ENCODE results near the gene ARSJ.
"Not testable (repeated sequence)": the region's sequence is repeated elsewhere in the genome, so short reads cannot be mapped to it uniquely, and the experiment has no call there.

The ARSJ gene

DNA sequence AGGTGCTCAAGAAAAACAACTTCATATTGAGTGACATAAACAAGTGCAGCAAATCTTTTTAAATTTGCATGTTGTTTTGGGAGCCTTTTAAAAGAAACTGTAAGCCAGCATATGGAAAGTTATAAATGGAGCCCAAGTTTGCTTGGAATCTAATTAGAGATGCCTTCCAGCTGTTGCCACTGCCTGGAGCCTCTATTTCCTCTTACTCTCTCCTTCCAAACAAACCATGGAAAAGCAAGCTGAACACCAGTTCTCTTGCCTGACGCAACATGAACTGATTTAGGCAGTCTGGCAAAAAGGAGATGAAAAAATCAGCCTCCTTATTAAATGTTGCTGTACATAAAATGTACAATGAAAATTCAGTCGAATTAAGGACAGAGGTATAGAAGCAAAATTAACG lies 21.5 kb downstream of the ARSJ start:
- no peak for DNase-seq

DNA sequence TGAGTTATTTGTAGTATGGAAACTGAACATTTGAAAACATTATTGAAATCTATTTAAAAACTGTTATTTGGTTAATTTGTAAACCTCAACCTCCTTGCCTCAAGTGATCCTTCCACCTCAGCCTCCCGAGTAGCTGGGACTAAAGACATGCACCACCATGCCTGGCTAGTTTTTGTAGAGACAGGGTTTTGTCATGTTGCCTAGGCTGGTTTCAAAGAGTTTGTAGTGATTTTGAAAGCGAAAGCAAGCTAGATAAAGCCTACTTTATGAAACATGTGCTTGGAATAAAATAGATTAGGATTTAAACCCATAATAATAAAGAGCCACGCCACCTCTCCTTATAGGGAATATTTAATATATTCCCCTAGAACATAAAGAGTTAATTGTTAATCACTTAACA lies 23.5 kb downstream of the ARSJ start:
- no peak for DNase-seq

DNA sequence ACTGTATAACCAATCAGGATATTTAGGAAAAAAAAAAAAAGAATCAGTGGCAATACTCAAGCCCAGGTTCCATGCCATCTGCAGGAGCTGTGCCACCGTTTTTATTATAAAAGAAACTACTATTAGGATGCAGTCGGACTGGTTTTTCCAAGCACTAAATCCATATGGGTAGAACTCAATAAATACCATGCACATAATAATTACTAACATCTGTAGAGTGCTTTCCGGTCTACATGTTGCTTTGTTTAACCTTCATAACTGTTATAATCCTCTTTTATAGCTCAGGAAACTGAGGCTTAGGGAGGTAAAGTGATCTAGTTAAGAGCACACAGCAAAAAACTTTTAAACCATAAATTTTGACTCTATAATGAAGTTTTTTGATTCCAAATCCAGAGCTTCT lies 24.0 kb downstream of the ARSJ start:
- no peak for DNase-seq

DNA sequence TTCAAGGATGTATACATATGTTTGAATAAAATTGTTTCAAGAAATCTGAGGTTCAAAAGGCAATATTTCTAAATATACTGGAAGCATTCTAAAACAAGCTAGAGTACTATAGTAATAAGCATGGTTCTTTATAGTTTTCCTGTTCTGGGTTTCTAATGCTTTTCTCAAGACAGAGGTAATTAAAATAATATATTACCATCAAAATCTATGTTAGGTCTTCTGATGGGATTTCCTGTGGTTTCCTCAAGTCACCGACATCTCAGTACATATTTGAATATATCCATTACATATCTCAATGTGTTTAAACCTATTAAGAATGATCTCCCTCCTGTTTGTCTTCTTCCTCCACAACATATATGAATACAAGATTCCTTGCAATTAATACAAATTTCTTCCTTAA lies 25.6 kb downstream of the ARSJ start:
- no peak for DNase-seq

DNA sequence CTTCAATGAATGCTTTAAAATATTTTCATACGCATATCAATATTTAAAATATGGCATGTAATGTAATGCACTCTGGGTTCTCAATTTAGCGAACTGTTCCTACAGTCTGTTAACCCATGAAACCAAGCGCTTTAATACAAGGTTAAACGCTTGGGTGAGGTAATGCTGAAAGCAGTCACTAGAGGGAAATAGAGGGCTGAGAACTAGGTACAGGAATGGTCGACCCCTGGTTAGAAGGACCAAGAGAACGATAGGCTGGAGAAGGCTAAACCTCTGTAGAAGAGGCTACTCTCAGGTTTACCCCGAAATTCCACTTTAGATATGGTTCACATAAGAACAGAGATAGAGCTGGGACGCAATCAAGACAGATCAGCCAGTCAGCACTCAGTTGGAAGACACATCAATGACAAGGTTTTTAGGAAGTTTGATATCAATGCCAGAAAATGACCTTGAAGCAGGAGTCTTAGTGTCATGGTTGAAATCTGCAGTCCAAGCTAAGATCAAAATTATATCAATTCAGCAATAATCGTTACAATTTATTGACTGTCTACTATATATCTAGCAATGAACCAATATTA lies 26.9 kb downstream of the ARSJ start:
- DNase-seq: no peak

DNA sequence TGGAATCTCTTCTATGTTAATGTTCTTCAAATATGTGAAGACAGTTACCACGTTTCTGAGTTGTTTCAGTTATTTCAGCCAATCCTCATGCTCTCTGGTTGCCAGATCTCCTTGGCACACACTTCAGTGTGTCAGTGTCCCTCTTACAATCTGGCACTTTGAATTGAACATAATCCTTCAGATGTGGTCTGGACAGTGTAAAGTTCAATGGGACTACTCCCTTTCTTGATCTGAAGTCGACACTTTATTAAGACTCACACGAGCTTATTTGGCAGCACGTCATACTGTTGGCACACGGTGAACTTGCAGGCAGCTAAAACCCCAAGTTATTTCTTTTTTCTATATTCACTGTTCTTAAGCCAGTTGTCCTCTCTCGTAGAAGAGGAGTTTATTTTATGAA lies 28.2 kb downstream of the ARSJ start:
- DNase-seq: no peak

DNA sequence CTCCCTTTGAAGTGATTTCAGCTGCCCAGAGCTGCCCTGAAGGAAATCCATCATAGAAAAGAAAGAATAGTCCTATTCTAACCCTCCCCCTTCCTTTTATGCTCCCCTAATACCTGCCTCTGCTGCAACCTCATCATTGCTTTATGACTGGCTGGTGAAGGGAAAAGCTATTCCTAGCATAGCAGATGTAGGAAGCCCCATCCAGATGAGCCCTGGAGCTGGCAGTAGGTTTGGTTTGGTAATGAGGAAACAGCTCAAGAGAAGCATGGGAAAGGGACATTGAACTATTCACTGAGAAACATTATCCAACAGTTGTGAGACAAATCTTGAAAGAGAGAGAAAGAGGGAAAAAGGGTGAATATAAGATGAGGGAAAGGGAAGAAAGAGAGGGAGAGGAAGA lies 29.2 kb downstream of the ARSJ start:
- DNase-seq: no peak

DNA sequence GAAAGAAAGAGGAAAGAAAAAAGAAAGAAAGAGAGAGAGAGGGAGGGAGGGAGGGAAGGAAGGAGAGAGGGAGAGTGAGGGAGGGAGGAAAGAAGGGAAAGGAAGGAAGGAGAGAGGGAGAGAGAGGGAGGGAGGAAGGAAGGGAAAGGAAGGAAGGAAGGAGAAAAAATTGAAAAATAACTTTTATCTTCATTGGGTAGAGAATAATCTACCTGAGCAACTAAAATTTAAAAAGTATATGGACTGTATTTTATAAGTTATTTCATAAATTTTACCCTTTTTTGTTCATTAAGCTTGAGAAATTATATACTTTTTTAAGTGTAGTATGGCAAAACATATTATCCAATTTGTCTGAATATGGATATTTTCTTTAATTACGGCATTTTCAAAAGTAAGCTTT lies 32.0 kb downstream of the ARSJ start:
- no peak for DNase-seq

DNA sequence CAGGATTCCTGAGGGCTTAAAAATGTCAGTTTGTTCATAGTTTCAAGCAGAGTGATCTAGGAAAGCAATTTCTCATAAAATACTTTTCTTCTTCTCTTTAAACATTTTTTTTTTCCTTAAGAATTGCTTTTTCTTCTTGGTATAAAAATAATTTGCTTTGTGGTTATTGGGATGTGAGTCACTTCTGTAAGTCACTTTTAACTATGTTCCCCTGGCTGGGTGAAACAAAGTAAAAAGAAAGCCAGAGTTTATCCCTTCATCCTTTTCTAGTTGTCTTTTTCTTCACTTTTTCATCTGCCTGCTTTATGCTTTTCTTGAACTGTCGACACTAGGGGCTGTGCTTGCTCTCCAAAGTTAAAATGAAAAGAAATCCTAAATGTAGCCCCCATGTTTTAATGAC lies 33.5 kb downstream of the ARSJ start:
- no peak for DNase-seq

DNA sequence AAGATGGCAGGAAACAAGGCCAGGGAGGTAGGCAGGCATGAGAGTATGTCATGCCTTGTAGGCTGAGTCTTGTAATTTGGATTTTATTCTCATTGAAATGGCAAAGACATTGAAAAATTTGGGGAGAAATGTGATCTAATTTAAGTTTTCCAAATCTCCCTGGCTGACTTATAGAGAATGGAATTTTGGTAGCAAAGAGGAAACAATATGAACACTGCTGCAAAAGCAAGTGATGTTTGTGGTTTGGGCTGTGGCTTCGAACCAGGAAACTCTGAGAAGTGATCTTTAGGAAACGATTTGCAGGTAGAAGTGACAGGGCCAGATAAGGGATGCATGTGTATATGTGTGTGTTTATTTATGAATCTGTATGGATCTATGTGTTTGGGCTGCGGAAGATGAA lies 35.6 kb downstream of the ARSJ start:
- DNase-seq: no peak

DNA sequence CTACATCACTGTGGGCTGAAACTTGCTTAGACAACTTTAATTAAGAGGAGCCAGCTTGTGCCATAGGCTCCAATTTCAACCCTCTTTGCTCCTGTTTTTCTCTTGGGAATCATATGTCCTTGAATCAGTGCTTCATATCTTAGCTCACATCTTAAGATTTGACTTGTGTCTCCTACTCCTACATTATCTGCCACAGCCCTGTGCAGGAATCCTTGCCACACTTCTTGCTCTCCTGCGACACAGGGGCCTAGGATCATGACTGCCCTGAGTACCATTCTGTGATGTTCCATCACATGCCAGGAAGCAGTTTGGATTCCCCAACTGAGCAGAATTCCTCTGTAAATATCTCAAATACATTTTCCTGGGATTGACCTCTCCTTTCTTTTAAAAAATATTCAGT lies 36.4 kb downstream of the ARSJ start:
- no peak for DNase-seq

DNA sequence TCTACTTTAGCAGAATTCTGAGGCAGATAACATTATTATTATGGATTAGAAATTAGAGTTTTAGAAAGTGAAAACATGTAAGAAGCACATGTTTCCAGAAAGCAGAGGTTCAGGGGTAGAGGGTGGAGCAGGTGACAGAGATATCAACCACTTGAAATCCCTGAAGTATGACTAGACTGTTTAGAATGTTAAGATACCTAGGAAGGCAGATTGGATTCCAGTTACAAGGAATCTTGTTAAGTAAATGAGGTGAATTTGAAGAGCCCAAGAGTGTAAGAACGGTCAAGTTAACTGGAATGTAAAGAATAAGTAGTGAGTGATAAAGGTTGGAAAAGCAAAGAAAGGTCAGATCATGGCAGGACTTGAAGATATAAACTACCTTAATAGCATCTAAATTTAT lies 37.6 kb downstream of the ARSJ start:
- no peak for DNase-seq

DNA sequence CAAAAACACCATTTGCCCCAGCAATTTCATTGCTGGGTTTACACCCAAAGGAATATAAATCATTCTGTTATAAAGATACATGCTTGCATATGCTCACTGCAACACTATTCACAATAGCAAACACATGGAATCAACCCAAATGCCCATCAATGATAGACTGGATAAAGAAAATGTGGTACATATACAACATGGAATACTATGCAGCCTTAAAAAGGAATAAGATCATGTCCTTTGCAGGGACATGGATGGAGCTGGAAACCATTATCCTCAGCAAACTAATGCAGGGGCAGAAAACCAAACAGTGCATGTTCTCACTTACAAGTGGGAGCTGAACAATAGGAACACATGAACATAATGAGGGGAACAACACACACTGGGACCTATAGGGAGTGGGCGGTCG lies 39.3 kb downstream of the ARSJ start:
- DNase-seq: not testable (repeated sequence)

DNA sequence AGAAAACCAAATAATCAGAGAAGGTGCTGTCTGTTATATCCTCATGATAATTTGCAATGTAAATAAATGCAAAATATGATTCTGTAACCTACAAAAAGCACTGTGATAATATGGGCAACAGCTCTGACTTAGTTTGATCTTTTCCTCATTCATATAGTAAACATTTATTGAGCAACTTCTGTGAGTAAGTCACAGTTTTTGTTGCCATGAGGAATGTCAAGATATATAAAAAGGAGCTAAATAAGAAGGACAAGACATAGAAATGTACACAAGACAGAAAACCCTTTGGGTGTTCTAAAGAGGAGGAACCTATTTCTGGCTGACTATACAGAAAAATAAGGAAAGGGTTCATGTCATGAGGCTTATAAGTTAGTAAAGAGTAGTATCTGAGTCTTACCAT lies 44.3 kb downstream of the ARSJ start:
- no peak for DNase-seq

DNA sequence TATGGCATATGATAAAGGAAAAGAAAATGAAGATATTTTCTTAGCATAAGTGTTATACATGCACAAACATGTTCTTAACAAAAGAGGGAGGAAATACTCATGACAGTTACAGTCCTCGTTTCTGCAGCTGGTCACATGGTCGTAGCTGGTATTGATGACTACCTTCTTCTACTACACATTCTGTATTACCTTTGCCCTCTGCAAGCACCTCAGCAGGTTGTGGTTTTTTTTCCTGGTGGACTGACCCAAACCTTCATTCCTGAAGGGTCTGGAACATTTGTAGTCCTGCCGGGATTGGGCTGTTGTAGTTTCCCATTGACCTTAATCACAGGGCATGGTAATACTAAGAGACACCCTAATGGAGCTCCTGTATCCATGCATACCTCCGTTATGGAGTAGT lies 54.7 kb downstream of the ARSJ start:
- DNase-seq: not testable (repeated sequence)

DNA sequence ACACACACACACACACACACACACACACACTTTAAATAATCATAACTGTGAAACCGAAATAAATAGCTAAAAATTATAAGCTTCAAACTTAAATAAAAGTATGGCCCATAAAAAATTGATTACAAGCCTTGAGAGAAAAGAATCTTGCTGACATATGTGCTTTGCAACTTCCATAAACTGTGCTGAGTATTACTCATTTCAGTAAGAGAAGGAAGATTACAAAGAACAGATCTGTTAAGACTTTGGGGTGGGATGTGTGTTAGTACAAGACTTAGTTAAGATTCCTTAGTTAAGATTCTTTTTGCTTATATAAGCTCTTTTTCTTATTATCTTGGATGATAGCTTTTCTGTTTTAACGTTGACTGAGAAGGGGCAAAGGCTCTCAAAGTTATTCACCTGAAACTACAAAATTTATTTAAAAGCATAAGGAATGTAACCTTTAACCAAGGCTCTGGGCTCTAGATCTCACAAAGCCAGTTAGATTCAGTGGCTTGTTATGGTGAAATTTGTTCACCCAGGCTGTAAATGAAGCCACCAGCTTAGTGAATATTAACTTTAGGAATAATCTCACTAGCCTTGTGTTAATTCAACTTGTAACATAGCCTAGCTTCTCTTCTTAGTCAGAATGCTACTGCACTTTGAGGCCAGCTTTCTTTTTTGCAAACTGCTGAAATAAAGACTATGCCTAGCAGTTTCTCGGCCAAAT lies 58.2 kb downstream of the ARSJ start:
- DNase-seq: no peak

DNA sequence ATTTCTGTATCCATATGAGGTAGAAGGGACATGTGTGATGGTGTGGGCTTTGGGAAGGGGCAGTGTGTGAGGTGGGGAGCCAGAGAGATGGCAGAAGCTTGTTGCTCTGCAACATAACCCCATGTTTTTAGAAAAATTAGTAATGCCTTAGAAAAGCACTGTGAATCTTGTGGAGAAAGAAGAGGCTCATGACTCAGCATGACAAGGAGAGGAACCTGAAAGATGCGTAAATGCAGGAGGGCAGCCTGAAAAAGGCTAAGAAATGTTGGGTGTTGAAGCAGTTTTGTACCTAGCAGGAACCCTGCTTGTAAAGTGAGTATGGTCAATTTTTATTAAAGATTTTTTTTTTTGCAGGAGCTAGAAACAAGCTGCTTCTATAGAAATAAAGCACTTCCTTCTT lies 59.8 kb downstream of the ARSJ start:
- DNase-seq: no peak

DNA sequence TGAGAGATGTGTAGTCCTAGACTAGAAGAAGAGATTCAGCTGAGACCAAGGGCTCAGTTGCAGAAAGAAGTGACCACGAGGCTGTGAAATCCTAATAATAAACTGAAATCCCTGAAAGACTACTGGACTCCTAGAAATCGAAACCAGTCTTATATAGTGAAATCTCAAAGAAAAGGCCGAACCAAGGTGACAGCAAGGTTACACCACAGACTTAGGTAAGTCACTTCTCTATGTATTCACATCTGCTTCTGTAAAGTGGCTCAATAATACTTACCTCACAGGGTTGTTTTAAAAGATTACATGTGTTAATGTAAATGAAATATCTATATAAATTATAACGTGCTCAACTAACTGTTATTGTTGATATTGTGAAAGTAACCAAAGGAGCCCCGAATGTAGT lies 60.3 kb downstream of the ARSJ start:
- no peak for DNase-seq

DNA sequence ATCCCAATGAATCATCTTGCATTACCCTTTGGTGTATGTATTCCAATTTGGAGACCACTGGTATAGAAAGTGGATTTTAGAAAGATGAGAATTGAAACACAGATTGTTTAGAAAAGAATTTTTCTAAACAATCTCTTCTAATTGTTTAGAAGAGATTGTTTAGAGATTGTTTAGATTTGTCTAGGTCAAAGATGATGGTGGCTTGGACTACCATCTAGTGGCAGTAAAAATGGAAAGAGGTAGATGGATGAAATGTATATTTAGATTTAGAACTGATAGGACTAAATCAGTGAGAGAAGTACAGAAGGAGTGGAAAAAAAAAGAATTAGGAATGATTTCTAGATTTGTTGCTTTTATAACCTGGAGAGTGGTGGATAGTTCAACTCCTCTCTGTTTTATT lies 70.6 kb downstream of the ARSJ start:
- no peak for DNase-seq

DNA sequence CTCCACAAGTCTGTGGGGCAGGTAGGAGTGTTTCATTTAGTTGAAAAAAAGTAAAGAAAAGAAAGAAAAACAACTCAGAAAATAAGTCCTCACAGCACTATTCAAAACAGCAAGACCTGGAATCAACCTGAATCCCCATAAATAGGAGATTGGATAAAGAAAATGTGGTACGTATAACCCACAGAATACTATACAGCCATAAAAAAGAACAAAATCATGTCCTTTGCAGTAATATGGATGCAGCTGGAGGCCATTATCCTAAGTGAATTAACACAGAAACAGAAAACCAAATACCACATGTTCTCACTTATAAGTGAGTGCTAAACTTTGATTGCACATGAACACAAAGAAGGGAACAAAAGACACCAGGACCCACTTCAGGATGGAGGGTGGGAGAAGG lies 71.9 kb downstream of the ARSJ start:
- DNase-seq: no peak

DNA sequence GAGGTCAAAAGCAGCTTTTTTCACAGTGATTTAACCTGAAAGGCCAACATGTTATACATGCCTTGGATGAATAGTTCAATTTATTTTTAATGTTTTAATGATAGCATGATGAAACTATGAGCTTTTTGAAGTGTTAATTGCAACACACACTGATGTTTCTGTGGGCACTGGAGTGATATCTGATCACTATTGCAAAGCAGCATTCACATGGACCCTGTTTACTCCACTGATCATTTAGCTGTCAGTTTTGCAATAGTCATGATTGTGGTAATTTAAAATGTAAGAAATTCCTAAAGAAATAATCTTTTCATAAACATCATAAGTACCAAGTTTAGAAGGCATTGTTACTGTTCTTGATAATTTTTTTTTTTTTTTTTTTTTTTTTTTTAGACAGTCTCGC lies 74.1 kb downstream of the ARSJ start:
- no peak for DNase-seq

DNA sequence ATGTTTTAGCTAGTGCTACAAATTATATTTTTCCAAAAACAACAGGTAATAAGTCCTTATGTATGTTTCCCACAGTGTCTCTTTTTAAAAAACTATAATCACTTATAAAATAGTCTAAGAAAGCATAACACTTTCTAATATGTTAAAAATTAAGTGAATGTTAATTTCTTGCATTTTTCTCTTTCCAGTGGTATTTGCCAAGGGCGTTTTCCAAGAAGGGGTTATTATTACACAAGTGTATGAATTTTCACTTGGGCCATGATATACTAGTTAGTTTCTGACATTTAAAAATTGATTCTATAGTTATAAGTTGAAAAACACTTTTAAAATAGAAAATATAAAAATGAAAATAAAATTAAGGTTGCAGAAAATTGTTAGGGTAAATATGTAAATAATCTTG lies 74.6 kb downstream of the ARSJ start:
- no peak for DNase-seq

DNA sequence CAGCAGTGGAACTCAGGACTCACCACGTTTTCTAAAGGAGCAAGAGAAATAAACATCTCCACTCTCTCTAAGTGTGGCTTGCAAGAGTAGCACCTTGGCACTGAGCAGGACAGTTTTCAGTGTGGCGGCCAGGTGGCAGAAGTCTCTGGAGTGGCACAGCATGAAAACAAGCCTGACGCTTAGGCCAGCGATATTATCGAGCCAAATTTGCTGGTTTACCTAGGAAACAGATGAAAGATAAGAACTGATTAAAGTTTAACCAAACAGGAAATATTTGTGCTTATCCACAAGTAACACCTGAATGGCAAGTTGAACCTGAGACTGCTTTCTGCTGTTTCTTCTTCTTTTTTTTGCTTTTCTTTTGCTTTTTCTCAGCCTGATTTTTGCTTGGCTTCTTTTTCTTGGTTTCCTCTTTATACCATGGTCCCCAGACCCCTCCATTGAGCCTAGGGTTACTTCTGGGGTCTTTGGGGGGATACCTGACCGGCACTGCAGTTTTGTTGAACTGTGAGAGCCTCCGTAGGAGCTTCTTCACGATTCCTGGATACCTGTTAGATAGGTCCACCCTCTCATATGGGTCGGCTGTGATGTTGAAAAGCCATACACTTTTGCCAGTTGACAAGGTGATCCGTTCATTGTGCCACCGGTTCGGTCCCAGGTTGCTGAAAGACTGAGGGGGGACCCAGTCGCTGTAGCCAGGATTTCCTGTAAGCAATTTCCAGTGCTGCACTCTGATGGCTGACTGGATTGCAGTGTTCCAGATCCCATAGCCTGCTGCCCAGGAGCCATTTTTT lies 77.3 kb downstream of the ARSJ start:
- DNase-seq: no peak

DNA sequence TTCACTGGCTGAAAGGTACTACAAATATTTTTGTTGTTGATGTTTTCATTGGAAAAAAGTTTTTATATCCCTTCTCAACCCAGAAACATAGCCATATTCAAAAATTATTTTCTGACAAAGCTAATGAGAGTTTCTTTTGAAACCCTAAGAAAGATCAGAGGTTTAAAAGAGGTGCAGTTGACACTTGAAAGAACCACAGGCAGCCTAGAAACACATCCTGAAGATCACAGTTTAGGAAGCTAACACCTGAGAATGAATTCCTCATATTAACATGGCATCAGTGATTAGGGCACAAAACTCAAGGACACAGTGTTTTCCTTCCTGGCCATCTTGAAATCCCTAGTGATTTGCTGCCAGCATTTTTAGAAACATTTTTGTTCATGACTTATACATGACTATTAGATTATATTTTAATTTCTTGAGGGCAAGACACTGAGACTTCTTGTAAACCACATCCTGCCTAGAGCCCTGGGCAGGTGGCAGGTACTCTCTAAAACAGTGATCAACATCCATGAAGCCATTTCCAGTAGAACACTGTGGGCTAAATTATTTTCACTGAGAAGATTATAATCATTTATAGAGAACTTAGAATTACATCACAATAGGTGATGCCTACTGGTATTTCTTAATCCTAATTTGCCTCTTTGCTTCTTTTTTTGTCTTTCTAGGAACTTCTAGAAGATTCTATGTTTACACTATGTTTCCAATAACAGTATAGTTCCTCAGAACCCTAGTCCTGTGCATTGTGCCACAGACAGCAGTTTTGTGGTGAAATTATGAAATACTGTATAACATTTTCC lies 80.0 kb downstream of the ARSJ start:
- no peak for DNase-seq
